Psoas muscle (tissue), 8 donors: Measurements from ENCODE around the gene WNT8B. TPM values are rescaled to one million over a fixed set of nuclear protein-coding genes. Genes with fewer than 3 reads are reported as not detected.

ENCODE experiments used
- ATAC-seq, 4 donors: fragments of 200-7000 bp; cut with Tn5 transposase; one replicate each; pipeline ENCODE4 v1.9.1; 2020; ENCODE audit warnings: moderate library complexity in 3 of 4, mild to moderate bottlenecking in 2 of 4
- DNase-seq, 2 donors: peaks; one replicate each; pipeline ENCODE4 v3.0.0-alpha.2; 2020
- H3K27ac ChIP-seq: fragments of 200-600 bp; one replicate; pipeline ENCODE4 v1.8.0; 2022
- H3K27me3 ChIP-seq, 3 donors: fragments of 200-600 bp in 1 of 3; one replicate each; pipeline versions ENCODE4 v1.6.1 to v1.8.0; 2013 to 2022; ENCODE audit warnings: low read length in 2 of 3, mild to moderate bottlenecking in 2 of 3, moderate library complexity in 1 of 3; ENCODE audit not compliant: insufficient read depth in 3 of 3
- H3K36me3 ChIP-seq, 2 donors: fragments of 200-600 bp in 1 of 2; one replicate each; pipeline versions ENCODE4 v1.6.1 to v1.8.0; 2013 to 2022; ENCODE audit warnings: low read depth in 1 of 2, mild to moderate bottlenecking in 1 of 2, moderate library complexity in 1 of 2; ENCODE audit not compliant: insufficient read depth in 1 of 2
- H3K4me1 ChIP-seq: fragments of 200-600 bp; one replicate; pipeline ENCODE4 v1.8.0; 2022
- H3K4me3 ChIP-seq: fragments of 200-600 bp; one replicate; pipeline ENCODE4 v1.8.0; 2022; ENCODE audit warnings: mild to moderate bottlenecking
- H3K9me3 ChIP-seq: fragments of 200-600 bp; one replicate; pipeline ENCODE4 v1.8.0; 2022
- WGBS, 3 donors: extraction: QIAGEN DNeasy Blood & Tissue Kit; methylation state at CpG; one replicate each; pipeline versions ENCODE4 v1.1.6 to v1.1.7; 2013; 5-methylcytosine and 5-hydroxymethylcytosine counted together
- intact Hi-C, 2 donors: fragments of 100-400 bp; cut with DNase I; formaldehyde crosslinking; loops; one replicate each; pipeline versions ENCODE4 v1.11.0 to v1.14.2; 2022
- polyA plus RNA-seq, 3 donors: library from polyadenylated mRNA; stranded (reverse); fragments of 200-250 nt; gene quantifications; one replicate each; pipeline ENCODE4 v1.2.3, GENCODE V29; 2013
- total RNA-seq, 4 donors: library from RNA; stranded (reverse); fragmentation: NEBNext Ultra II Directional in 2 of 4; extraction: Animal tissue kit (Norgen Biotek cat#: 25700) in 2 of 4; gene quantifications; one replicate each; pipeline versions ENCODE4 v1.2.1 to v1.2.4, GENCODE V29; 2021 to 2023
- TF ChIP-seq, protein P1 (sequence below): fragments of 200-600 bp; IDR thresholded peaks from one replicate; pipeline ENCODE4 v1.8.0; 2022; ENCODE audit warnings: antibody characterized with exemption
- donor health status: healthy with polysubstance abuse.
- donor health status: DM: no; HTN: no; CAD: no; lungs with moderate emphysema.
- donor health status: Bipolar disorder and iron deficiency.
- donor health status: healthy.
- donor health status: DM: yes; HTN: yes; CAD: no.
- donor health status: DM: no; HTN: no; CAD: no.
- donor health status: DM: no; HTN: no; CAD: no.
- donor health status: DM: yes; HTN: yes; CAD: no.

The WNT8B gene
- total and polyA plus RNA-seq, 7 donors: not detected

- Histone ChIP-seq H3K36me3 (peaks cover 12 to 62% of the 10 kb centered on the region in 2 donors), H3K4me3 (no peak overlapping the region), H3K4me1 (no peaks in the 10 kb centered on the region), H3K27me3 (no peaks in the 10 kb centered on the region), H3K27ac (no peak overlapping the region), H3K9me3 (no peaks in the 10 kb centered on the region)
- 93 to 97% (median 93%) methylated on average over 5 of the region's 5 CpGs for WGBS, 3 donors
- ATAC-seq (no peak), DNase-seq (no peak)
- intact Hi-C loops: no loop called here
- TF ChIP-seq, protein P1, sequence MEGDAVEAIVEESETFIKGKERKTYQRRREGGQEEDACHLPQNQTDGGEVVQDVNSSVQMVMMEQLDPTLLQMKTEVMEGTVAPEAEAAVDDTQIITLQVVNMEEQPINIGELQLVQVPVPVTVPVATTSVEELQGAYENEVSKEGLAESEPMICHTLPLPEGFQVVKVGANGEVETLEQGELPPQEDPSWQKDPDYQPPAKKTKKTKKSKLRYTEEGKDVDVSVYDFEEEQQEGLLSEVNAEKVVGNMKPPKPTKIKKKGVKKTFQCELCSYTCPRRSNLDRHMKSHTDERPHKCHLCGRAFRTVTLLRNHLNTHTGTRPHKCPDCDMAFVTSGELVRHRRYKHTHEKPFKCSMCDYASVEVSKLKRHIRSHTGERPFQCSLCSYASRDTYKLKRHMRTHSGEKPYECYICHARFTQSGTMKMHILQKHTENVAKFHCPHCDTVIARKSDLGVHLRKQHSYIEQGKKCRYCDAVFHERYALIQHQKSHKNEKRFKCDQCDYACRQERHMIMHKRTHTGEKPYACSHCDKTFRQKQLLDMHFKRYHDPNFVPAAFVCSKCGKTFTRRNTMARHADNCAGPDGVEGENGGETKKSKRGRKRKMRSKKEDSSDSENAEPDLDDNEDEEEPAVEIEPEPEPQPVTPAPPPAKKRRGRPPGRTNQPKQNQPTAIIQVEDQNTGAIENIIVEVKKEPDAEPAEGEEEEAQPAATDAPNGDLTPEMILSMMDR: no peak
Observed at GRCh38 chr10:100507357-100507732, 44.5 kb downstream of the WNT8B start.

DNA sequence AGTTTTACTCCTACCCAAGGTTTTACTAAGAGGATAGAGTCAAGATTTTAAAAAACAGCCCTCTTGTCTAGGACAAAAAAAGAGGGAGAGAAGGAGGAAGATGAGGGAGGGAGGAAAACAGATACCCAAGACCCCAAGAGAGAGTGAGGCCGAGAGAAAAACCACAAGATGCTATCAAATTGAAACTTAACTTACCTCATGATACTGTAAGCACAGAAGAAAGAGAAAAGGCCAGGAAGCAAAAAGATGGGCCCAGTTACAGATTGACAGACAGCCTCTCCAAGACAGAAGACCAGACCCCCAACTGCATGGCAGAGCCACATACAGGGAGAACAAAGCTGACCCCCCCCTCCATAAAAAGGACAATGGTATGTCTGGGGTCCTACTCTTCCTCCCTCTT, 45.5 kb downstream of the WNT8B start:
- no peak overlapping the region for H3K4me3 ChIP-seq
- intact Hi-C loops: no loop called here
- ATAC-seq (no peak), DNase-seq (no peak)
- H3K27ac ChIP-seq: no peak overlapping the region
- peaks cover 12 to 66% of the 10 kb centered on the region in 2 donors for H3K36me3 ChIP-seq
- H3K4me1 ChIP-seq: no peaks in the 10 kb centered on the region
- H3K9me3 ChIP-seq: no peaks in the 10 kb centered on the region
- WGBS, 3 donors: 59 to 79% (median 71%) methylated on average over 1 of the region's 1 CpG
- TF ChIP-seq, protein P1: no peak
- no peaks in the 10 kb centered on the region for H3K27me3 ChIP-seq

GRCh38 chr10:100508691-100509150, 45.9 kb downstream of the WNT8B start:
- 59 to 73% (median 67%) methylated on average over 3 of the region's 3 CpGs for WGBS, 3 donors
- ATAC-seq (peak; percentile 52 to 65 (median 62)), DNase-seq (no peak)
- no peaks in the 10 kb centered on the region for H3K27me3 ChIP-seq
- no peaks in the 10 kb centered on the region for H3K9me3 ChIP-seq
- H3K4me3 ChIP-seq: no peak overlapping the region
- H3K4me1 ChIP-seq: no peaks in the 10 kb centered on the region
- TF ChIP-seq, protein P1: peak; percentile 41
- intact Hi-C loops: no loop called here
- H3K27ac ChIP-seq: no peak overlapping the region
- H3K36me3 ChIP-seq: peaks cover 12 to 67% of the 10 kb centered on the region in 2 donors

DNA sequence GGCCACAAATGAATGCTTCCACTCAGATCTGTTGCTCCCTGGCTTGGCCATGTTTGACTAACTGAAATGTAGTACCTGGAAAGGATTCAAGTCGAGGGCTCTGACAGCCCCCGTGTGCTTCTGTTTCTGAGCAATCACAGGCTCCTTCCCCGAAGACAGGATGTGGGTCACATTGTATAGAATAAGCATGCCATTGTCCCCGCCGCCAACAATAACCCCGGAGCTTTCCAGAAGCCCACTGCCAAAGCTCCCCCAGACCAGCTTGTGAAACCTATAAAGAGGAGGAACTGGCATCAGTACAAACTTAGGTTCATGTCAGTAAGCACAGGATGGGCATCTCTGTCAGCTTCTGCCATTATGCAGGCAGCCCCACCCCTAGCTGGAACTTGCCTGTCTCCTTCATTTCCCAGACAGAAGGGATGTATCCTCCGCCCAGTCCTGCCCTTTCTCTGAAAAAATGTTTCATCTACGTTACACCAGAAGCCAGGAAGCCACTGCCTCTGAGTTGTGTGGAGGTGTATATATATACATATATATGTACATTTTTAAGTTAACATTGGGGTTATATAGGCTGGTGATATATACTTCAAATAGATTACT, 46.5 kb downstream of the WNT8B start:
- Histone ChIP-seq H3K4me1 (no peaks in the 10 kb centered on the region), H3K27ac (no peak overlapping the region), H3K27me3 (no peaks in the 10 kb centered on the region), H3K9me3 (no peaks in the 10 kb centered on the region), H3K36me3 (peaks cover 8 to 61% of the 10 kb centered on the region in 2 donors), H3K4me3 (no peak overlapping the region)
- TF ChIP-seq, protein P1: no peak
- no peak for ATAC-seq
- 75 to 83% (median 79%) methylated on average over 8 of the region's 8 CpGs for WGBS, 3 donors
- DNase-seq: no peak
- intact Hi-C loops: no loop called here
